Mesenteric fat pad (tissue), 1 donor: ENCODE data around the gene ADAR. TPM values are rescaled to one million over a fixed set of nuclear protein-coding genes. Genes with fewer than 3 reads are reported as not detected.

Experiments used
- DNase-seq: peaks from one replicate; pipeline ENCODE4 v3.0.0-alpha.2; 2020; ENCODE audit warnings: low spot score
- total RNA-seq: library from RNA; stranded (reverse); fragmentation: NEBNext Ultra II Directional; extraction: Animal tissue kit (Norgen Biotek cat#: 25700); gene quantifications from one replicate; pipeline ENCODE4 v1.2.1, GENCODE V29; 2021
- donor health status: DM: yes; HTN: yes; CAD: no.

The ADAR gene
- total RNA-seq, 1 donor from 2014 or later, result 137 TPM

GRCh38 chr1:154584267-154584994 is 23.6 kb downstream of the ADAR start:
- no peak for DNase-seq

DNA sequence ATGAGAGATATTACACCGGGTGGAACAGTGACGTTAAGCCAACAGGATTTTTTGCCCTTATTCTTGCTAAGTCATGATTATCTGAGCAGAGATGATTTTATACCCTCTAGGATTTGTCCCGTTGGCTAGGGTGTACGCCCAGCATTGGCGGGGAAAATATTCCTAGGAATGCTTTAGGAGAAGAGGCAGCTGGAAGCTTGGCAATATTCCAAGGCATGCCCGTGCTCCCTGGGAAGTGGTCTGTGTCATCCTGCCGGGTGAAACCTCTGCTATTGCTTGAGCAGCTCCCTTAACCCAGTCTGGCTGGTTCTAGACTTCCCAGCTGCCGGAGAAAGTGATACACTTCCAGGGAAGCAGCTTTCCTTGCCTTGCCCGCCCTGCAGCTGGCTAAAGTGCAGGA is 24.2 kb downstream of the ADAR start:
- DNase-seq, result no peak

DNA sequence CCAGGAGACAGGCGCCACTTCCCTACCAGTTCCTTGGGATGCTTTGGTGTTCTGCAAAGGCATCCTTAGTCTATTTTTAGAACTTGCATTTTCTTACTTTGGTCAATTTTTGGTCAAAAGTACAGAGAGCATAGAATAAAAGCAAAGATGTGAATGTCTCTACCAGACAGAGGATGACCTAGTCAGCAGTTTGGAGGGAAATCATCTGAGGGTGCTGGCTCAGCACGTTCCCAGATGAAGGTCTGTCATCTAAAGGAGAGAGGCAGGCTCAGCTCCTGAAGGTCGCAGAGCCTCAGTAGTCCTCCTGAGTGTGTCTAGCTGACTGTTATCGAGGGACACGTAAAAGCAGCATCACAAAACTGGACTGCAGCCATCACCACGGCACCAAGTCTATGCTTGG is 25.1 kb downstream of the ADAR start:
- no peak for DNase-seq

DNA sequence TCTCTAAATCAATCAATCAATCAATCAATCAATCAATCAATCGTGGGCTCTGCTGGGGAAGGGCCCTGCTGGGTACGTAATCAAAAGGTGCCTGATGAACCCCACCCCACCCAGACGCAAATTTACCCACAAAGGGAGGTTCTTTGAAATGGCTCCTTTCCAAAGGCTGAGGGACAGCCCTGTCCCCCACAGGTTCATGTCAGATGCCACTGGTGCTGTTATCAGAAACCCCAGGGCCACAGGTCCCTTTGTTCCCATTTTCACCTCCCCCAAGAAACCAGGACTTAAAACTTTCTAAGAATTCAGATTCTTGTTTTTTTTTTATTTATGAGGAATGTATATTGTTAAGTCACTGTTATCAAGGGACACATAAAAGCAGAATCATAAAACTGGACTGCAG is 26.2 kb downstream of the ADAR start:
- no peak for DNase-seq

DNA sequence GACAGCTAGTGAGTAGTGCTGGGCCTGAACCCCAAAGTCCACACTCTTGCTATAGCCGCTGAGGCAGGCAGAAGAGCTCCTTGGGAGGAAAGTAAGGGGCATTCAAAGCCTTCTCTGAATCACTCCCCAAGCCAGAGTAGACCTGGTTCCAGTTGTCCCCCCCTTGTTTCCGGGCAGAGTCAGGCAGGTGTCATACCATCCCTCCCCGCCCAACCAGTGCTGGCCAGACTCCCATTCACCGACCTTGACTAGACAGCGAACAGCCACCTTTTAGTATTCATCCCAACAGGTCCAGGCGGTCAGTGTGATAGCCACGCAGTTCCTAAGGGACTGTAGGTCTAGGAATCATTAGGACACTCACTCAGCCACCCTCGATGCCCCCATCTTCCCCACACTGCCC is 28.6 kb downstream of the ADAR start:
- DNase-seq, result no peak

- no peak for DNase-seq
Measured at GRCh38 chr1:154578058-154578418, 29.9 kb downstream of the ADAR start.

- no peak for DNase-seq
Measured at GRCh38 chr1:154577346-154578057, 30.5 kb downstream of the ADAR start.

DNA sequence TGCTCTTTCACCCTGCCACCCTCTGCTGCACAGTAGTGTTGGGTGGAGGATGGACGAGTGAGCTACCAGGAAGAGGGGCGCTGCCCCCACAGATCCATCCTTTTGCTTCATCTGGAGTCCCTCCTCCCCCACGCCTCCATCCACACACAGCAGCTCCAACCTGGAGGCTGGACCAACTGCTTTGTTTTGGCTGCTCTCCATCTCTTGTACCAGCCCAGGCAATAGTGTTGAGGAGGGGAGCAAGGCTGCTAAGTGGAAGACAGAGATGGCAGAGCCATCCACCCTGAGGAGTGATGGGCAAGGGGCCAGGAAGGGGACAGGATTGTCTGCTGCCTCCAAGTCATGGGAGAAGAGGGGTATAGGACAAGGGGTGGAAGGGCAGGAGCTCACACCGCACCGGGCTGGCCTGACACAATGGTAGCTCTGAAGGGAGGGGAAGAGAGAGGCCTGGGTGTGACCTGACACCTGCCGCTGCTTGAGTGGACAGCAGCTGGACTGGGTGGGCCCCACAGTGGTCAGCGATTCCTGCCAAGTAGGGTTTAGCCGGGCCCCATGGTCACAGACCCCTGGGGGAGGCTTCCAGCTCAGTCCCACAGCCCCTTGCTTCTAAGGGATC is 31.9 kb downstream of the ADAR start:
- DNase-seq, result no peak

GRCh38 chr1:154575147-154575927 is 32.6 kb downstream of the ADAR start:
- DNase-seq, result no peak

GRCh38 chr1:154574716-154575115 is 33.3 kb downstream of the ADAR start:
- DNase-seq, result no peak

GRCh38 chr1:154573168-154573510 is 34.8 kb downstream of the ADAR start:
- no peak for DNase-seq

DNA sequence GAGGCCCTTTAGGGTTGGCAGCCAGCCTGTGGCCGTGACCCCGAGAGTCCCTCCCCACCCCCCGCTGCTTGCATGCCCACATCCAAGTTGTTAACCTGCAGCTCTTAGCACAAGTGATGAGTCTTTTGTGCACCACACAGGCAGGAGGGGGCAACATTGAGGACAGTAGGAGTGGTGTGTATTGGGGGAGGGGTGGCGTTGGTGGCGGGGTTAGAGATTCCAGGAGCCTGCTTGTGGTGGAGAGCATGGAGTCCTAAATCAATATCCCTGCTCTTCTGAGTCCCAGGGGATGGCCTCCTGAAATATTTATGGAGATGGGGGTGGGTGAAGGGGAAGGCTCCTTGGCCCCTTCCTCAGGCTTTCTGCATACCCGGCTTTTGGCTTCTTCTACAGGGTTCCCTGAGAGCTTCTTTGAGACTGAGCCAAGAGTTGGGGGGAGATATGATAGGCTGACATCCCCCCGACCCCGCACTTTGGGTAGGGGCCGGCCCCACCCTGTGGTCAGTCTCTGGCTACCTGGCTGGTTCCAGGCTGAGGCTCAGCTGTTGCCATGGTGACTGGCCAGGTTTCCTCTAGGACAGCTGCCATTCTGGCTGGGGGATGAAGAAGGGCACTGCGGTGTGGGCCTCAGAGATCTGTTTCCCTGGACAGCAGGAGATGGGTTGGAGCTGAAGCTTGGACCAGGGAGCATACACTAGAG is 35.4 kb downstream of the ADAR start:
- DNase-seq, result no peak

DNA sequence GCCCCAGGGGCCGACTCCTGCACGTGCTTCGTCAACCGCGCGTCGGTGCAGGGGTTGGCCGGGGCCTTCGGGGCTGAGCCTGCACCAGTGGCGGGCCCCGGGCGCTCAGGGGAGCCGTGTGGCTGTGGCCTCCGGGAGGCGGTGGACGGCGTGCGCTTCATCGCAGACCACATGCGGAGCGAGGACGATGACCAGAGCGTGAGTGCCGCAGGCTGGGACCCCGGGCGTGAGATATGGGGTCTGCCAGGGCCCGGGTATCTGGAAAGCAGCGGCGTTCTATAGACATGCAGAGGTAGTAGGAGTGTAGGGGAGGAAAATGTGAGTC is 36.1 kb downstream of the ADAR start:
- DNase-seq, result peak; percentile 81

- DNase-seq, result peak; percentile 85
Measured at GRCh38 chr1:154571244-154571963, 36.6 kb downstream of the ADAR start.

DNA sequence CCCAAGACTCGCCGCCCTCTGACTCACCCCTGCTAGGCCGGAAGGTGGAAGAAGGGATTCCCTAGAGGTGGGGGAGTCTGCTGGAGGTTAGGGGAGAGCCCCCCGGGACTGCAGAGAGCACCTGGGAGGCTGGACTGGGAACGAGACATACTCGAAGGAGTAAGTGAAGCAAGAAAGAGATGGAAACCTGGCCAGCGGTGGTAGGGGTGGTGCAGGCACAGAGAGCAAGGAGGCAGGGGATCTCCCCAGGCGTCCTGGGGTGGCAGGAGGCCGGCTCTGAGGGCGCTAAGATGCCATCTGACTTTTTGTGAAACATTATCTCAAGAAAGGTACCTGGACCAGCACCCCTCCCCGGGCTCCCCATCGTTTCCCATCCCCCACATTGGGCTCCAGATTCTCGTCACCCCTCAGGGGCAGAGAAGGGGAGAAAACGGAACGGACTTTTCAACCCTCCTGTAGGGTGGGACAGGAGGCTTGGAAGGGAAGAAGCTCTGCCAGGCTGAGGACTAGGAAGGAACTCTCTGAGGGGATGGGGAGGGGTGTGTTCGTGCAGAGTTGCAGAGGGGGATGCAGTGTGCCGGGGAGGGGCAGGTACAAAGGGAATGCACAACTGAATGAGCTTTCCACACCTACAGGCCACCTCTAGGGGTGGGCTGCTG is 39.7 kb downstream of the ADAR start:
- no peak for DNase-seq

DNA sequence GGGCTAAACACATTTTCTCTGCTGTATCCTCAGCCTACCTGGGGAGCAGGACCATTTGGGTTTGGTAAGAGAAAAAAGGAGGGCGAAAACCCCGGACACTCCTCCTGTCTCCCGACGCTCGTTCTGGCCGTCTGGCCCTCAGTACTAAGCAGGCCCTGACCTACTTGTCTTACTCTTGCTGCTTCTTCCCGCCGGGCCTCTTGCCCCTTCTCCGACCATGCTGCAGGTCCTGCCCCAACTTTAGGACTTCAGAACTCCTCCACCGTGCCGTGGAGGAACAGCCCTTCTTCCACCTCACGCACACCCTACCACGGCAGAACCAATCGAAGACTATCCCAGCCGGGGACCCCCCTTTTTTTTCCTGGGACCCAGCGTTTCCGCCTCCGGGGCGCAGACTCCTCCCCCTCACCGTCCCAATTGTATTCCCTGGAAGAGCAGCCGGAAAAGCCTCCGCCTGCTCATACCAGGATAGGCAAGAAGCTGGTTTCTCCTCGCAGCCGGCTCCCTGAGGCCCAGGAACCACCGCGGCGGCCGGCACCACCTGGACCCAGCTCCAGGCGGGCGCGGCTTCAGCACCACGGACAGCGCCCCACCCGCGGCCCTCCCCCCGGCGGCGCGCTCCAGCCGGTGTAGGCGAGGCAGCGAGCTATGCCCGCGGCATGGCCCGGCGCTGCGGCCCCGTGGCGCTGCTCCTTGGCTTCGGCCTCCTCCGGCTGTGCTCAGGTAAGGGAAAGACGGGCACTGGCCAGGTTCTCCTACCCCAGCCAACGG is 40.4 kb downstream of the ADAR start, which contains the start of gene CHRNB2:
CHRNB2 (plus strand) TSS at position 393 of the 771 bp plus-strand sequence; CDS start at position 660, 267 bp downstream.
- peak; percentile 90 for DNase-seq

DNA sequence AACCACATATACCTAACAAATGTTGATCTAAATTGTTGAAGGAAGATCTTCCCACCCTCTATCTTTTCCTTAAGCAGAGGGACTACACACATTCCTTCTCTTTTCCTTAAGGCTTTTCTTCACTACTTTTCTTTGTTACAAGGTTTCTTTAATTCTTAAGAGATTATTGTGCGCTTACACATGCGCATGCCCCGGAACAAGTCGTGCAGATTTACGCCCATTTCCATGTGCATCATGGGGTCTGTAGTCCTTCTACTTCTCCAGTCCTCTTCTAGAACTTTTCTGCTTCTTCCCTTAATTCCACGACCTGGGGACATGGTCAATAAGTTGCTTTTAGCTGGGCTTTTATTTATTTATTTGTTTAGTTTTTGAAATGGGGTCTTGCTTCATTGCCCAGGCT is 42.1 kb downstream of the ADAR start:
- DNase-seq, result no peak

DNA sequence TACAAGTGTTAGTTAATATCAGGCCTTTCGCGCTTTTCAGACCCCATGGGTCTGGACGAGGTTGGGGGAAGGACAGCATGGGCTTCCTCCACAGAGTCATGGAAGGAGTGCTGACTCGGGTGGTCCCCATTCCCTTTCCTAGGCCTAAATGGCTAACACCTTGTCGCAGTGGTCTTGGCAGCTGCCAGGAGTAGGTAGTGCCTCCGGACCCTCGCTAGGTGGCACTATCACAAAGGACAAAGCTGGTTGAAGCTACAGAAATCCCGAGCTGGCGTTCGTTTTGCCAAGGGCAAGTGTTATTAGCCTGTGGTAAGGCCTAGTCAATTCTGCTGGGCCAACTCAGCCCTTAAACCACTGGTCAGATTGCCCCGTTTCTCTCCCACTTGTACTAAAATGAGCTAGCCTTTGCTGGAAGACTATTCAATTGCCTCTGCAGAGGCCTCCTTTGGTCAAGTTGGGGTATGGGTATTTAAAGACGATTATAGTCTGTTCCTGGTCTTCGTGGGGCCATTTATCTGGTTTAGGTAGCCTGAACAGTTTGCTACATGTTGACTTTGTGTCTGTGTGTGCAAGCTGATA is 48.4 kb downstream of the ADAR start:
- no peak for DNase-seq
